H7 (cell line): Measurements from ENCODE around the gene KRT80. TPM values are rescaled to one million over a fixed set of nuclear protein-coding genes. Genes with fewer than 3 reads are reported as not detected.

ENCODE experiments used
- DNase-seq: peaks from one replicate; pipeline ENCODE4 v3.0.0; 2012
- H3K27me3 ChIP-seq: 2 replicates; pipeline ENCODE4 v1.6.0; 2011; ENCODE audit warnings: mild to moderate bottlenecking, low read length; ENCODE audit not compliant: control insufficient read depth, insufficient read depth
- H3K36me3 ChIP-seq: replicated peaks from 2 replicates; pipeline ENCODE4 v1.5.1; 2011; ENCODE audit warnings: low read length; ENCODE audit not compliant: control insufficient read depth, insufficient read depth
- H3K4me3 ChIP-seq: 2 replicates; pipeline ENCODE4 v1.5.1; 2011; ENCODE audit warnings: low read depth, mild to moderate bottlenecking, control low read depth, low read length, moderate library complexity; ENCODE audit not compliant: insufficient read depth
- total RNA-seq: library from RNA; depleted of rRNA; stranded (reverse); fragments of >200 nt; shearing (Covaris generic); gene quantifications from 2 replicates; pipeline ENCODE4 v1.2.3, GENCODE V29; 2014

The KRT80 gene
- total RNA-seq, 1 experiment from 2014 or later: not detected

- H3K36me3 ChIP-seq: no peaks in the 10 kb centered on the region
- no peak overlapping the region for H3K4me3 ChIP-seq
- DNase-seq: peak; percentile 70
- no peaks in the 10 kb centered on the region for H3K27me3 ChIP-seq
These were observed 4.6 kb downstream of the KRT80 start for GRCh38 chr12:52187206-52187605.

GRCh38 chr12:52186118-52186840, 5.5 kb downstream of the KRT80 start:
- DNase-seq: peak; percentile 57
- Histone ChIP-seq H3K36me3 (no peaks in the 10 kb centered on the region), H3K4me3 (no peak overlapping the region), H3K27me3 (no peaks in the 10 kb centered on the region)

- no peak overlapping the region for H3K4me3 ChIP-seq
- no peaks in the 10 kb centered on the region; the same call in 1 of the 2 replicates for H3K27me3 ChIP-seq
- peak; percentile 52 for DNase-seq
- H3K36me3 ChIP-seq: no peaks in the 10 kb centered on the region
These were observed 6.3 kb downstream of the KRT80 start for GRCh38 chr12:52185400-52185967.

- no peak for DNase-seq
- H3K4me3 ChIP-seq: no peak overlapping the region
- H3K36me3 ChIP-seq: no peaks in the 10 kb centered on the region
- H3K27me3 ChIP-seq: peaks cover 1% of the 10 kb centered on the region; the same call in 1 of the 2 replicates
These were observed 7.0 kb downstream of the KRT80 start for GRCh38 chr12:52184813-52185212.

GRCh38 chr12:52183971-52184370, 7.8 kb downstream of the KRT80 start:
- no peak for DNase-seq
- Histone ChIP-seq H3K4me3 (no peak overlapping the region), H3K27me3 (peaks cover 1% of the 10 kb centered on the region; the same call in 1 of the 2 replicates), H3K36me3 (no peaks in the 10 kb centered on the region)

- DNase-seq: peak; percentile 55
- H3K36me3 ChIP-seq: no peaks in the 10 kb centered on the region
- no peak overlapping the region for H3K4me3 ChIP-seq
- H3K27me3 ChIP-seq: peaks cover 1% of the 10 kb centered on the region; the same call in 1 of the 2 replicates
These were observed 8.3 kb downstream of the KRT80 start for GRCh38 chr12:52183544-52183910.

GRCh38 chr12:52182898-52183543, 8.8 kb downstream of the KRT80 start:
- DNase-seq: peak; percentile 77
- Histone ChIP-seq H3K36me3 (no peaks in the 10 kb centered on the region), H3K4me3 (no peak overlapping the region), H3K27me3 (peaks cover 1% of the 10 kb centered on the region; the same call in 1 of the 2 replicates)

GRCh38 chr12:52182384-52182783, 9.4 kb downstream of the KRT80 start:
- Histone ChIP-seq H3K4me3 (no peak overlapping the region), H3K27me3 (peaks cover 1% of the 10 kb centered on the region; the same call in 1 of the 2 replicates), H3K36me3 (no peaks in the 10 kb centered on the region)
- no peak for DNase-seq

GRCh38 chr12:52181746-52182145, 10.1 kb downstream of the KRT80 start:
- Histone ChIP-seq H3K36me3 (no peaks in the 10 kb centered on the region), H3K27me3 (peaks cover 1% of the 10 kb centered on the region; the same call in 1 of the 2 replicates), H3K4me3 (no peak overlapping the region)
- DNase-seq: peak; percentile 88

- H3K4me3 ChIP-seq: no peak overlapping the region
- H3K27me3 ChIP-seq: peaks cover 1% of the 10 kb centered on the region; the same call in 1 of the 2 replicates
- no peaks in the 10 kb centered on the region for H3K36me3 ChIP-seq
- DNase-seq: no peak
These were observed 10.7 kb downstream of the KRT80 start for GRCh38 chr12:52180971-52181628.

GRCh38 chr12:52179396-52179973, 12.3 kb downstream of the KRT80 start:
- Histone ChIP-seq H3K27me3 (peaks cover 1% of the 10 kb centered on the region; the same call in 1 of the 2 replicates), H3K4me3 (no peak overlapping the region), H3K36me3 (no peaks in the 10 kb centered on the region)
- no peak for DNase-seq

- no peak for DNase-seq
- Histone ChIP-seq H3K27me3 (peaks cover 1% of the 10 kb centered on the region; the same call in 1 of the 2 replicates), H3K36me3 (no peaks in the 10 kb centered on the region), H3K4me3 (no peak overlapping the region)
These were observed 12.8 kb downstream of the KRT80 start for GRCh38 chr12:52178984-52179383.

GRCh38 chr12:52178443-52178842, 13.4 kb downstream of the KRT80 start:
- Histone ChIP-seq H3K4me3 (no peak overlapping the region), H3K36me3 (no peaks in the 10 kb centered on the region), H3K27me3 (peaks cover 1% of the 10 kb centered on the region; the same call in 1 of the 2 replicates)
- DNase-seq: no peak
